ENCODE results near the gene SMPDL3B.

GRCh38 chr1:27990920-27991537 is 56.2 kb downstream of the SMPDL3B start:
- TF ChIP-seq, protein P1, sequence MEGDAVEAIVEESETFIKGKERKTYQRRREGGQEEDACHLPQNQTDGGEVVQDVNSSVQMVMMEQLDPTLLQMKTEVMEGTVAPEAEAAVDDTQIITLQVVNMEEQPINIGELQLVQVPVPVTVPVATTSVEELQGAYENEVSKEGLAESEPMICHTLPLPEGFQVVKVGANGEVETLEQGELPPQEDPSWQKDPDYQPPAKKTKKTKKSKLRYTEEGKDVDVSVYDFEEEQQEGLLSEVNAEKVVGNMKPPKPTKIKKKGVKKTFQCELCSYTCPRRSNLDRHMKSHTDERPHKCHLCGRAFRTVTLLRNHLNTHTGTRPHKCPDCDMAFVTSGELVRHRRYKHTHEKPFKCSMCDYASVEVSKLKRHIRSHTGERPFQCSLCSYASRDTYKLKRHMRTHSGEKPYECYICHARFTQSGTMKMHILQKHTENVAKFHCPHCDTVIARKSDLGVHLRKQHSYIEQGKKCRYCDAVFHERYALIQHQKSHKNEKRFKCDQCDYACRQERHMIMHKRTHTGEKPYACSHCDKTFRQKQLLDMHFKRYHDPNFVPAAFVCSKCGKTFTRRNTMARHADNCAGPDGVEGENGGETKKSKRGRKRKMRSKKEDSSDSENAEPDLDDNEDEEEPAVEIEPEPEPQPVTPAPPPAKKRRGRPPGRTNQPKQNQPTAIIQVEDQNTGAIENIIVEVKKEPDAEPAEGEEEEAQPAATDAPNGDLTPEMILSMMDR (IDR thresholded peaks at IDR 0.05), result no peak
- TF ChIP-seq POLR2A (IDR thresholded peaks at IDR 0.05), result no peak

Measured in right lobe of liver (tissue), 4 donors.